Stimulated activated CD8-positive, alpha-beta memory T cell treated with anti-CD3 and anti-CD28 coated beads, Interleukin-7, amount 100 ng/mL, for 4 hours (primary cell): ENCODE results near the gene MACROD1.

Experiments
- DNase-seq, 2 donors: peaks; one replicate each; pipeline ENCODE4 v3.0.0-alpha.2; 2020; ENCODE audit warnings: low read depth in 2 of 2

MACROD1 gene

GRCh38 chr11:64165842-64166635 lies at the start of gene MACROD1:
TSS of gene MACROD1 (minus strand) at chr11:64166113. CDS start at chr11:64165994, 119 bp downstream.
- DNase-seq = peak; percentile 67 to 84

DNA sequence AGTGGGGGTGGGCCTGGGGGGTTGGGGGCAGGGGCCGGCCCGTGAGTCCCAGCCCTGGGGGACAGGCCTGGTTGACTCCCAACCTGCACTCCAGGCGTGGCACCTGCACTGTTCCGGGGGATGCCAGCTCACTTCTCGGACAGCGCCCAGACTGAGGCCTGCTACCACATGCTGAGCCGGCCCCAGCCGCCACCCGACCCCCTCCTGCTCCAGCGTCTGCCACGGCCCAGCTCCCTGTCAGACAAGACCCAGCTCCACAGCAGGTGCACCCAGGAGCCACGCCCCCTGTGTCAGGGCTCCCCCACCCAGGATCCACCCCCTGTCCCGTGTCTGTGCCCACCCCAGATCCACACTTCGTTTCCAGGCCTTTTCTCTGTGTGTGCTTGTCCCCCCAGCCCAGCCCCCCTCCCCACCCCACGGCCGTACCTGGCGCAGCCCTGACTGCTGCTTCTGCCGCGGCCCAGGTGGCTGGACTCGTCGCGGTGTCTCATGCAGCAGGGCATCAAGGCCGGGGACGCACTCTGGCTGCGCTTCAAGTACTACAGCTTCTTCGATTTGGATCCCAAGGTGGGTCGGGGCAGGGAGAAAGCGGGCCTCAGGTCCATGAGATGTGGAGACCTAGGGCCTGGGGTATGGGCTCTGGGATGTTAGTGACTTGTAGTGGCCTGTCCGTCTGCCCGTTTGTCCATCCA lies 45.4 kb upstream of the MACROD1 start:
- no peak for DNase-seq

- no peak for DNase-seq
Observed at GRCh38 chr11:64210301-64211020, 44.5 kb upstream of the MACROD1 start.

DNA sequence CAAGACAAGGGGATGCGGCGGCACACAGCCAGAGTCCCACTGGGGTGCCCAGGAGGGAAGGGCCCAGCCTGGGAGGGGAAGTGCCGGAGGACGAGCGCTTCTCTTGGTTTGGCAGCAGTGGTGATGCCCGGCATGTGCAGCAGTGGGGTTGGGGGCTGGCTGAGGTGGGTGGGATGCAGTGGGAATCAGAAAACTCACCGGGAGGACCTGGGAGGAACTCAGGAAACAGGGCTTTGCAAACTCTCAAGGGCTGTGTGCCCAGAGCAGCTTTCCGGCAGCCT lies 43.6 kb upstream of the MACROD1 start:
- no peak for DNase-seq

GRCh38 chr11:64208796-64209562 lies 43.1 kb upstream of the MACROD1 start:
- no peak for DNase-seq

- no peak for DNase-seq
Observed at GRCh38 chr11:64208086-64208795, 42.3 kb upstream of the MACROD1 start.

DNA sequence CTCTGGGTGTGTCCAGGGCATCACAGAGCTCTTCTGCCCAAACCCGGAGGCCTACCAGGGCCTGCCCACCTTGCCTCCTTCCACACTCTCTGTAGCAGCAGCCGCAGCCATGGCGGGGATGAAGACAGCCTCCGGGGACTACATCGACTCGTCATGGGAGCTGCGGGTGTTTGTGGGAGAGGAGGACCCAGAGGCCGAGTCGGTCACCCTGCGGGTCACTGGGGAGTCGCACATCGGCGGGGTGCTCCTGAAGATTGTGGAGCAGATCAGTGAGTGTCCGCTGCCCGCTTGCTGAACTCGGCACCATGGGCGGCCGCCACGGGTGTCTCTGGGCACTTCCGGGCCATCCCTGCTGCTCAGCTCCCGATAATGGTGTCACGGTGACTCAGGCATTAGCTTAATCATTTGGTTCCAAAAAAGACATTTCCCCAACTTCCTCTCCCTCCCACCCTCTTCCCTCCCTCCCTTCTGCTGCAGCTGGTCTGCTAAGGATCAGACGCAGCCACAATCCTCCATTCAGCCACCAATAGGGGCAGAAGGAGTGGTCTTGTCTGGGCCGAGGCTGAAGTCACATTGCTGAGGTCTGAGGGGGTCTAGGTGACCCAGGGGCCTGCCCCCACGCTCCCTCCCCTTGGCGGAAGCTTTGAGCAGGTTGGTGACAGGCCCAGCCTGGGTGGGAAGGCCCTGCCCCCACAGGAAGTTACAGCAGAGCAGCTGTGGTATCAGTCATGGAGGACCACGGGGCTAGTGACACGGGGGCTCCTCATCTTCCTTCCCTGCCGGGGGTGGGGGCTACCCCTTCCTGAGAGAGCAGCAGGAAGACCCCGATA lies 41.6 kb upstream of the MACROD1 start:
- DNase-seq = peak; percentile 83 to 84

- DNase-seq = peak in 1 of 2 donors; percentile 73
Observed at GRCh38 chr11:64206457-64207255, 40.7 kb upstream of the MACROD1 start, which contains the start of gene FERMT3. TSS of gene FERMT3 (plus strand) at chr11:64206721. CDS start at chr11:64207365, 644 bp downstream.

DNA sequence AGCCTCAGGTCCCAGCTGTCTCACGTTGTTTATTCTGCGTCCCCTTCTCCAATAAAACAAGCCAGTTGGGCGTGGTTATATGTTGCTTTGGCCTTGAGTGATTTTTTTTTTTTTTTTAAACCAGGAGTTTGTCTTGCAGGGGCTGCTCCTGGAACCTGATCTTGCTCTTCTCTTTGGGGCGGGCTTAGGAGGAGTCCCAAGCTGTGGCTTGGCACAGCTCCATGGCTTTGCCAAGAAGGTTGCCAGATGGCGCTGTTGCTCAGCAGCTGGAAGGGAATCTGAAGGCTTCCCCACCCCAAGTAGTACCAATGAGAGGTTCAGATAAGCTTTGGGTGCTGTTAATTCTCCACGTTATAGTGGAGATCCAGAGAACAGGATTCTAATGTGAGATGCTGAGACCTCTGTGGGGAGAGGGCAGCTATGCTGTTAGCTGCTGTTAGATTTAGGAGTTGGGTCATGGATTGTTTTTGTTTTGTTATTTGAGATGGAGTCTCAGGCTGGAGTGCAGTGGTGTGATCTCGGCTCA lies 38.6 kb upstream of the MACROD1 start:
- peak; percentile 67 to 69 for DNase-seq

DNA sequence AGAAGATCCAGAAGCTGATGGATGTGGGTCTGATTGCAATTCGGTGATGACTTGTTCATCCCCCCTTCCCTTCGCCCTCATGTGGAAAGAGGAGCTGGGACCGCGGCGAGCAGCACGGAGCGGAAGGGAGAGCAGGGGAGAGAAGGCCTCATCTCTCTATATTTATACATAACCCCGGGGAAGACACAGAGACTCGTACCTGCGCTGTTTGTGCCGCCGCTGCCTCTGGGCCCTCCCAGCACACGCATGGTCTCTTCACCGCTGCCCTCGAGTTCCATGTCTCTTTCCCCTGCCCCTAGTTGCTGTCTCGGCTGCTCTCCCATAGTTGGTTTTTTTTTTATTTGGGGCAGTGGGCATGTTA lies 38.1 kb upstream of the MACROD1 start:
- no peak for DNase-seq

DNA sequence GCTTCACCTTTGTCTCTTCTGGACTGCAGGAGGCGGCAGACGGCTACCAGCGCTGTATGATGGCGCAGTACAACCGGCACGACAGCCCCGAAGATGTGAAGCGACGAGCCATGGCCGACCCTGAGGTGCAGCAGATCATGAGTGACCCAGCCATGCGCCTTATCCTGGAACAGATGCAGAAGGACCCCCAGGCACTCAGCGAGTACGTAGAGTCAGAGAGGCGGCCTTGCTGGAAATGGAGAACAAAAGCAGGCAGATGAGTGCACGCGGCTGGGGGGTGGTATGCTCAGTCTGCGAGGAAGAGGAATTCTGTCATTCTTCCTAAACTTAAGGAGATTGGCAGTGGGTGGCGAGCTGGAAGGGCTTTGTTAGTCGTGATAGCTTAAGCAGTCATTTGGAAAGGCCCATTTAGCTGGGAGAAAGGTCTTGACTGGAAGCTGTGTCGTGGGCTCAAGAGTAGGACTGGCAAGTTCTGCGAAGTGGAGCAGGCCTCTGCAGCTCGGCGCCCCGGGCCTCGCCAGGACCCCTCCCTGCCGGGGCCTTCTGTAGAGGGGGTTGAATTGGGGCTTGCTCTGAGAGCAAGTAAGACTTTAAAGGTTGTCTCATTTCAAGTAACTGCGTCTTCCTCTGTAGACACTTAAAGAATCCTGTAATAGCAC lies 37.6 kb upstream of the MACROD1 start:
- no peak for DNase-seq

GRCh38 chr11:64202992-64203391 lies 37.1 kb upstream of the MACROD1 start:
- DNase-seq = no peak

GRCh38 chr11:64201543-64201942 lies 35.6 kb upstream of the MACROD1 start:
- DNase-seq = no peak

- DNase-seq = no peak
Observed at GRCh38 chr11:64198511-64198910, 32.6 kb upstream of the MACROD1 start.

GRCh38 chr11:64196626-64197025 lies 30.7 kb upstream of the MACROD1 start:
- no peak for DNase-seq

GRCh38 chr11:64192434-64192833 lies 26.5 kb upstream of the MACROD1 start:
- no peak for DNase-seq

DNA sequence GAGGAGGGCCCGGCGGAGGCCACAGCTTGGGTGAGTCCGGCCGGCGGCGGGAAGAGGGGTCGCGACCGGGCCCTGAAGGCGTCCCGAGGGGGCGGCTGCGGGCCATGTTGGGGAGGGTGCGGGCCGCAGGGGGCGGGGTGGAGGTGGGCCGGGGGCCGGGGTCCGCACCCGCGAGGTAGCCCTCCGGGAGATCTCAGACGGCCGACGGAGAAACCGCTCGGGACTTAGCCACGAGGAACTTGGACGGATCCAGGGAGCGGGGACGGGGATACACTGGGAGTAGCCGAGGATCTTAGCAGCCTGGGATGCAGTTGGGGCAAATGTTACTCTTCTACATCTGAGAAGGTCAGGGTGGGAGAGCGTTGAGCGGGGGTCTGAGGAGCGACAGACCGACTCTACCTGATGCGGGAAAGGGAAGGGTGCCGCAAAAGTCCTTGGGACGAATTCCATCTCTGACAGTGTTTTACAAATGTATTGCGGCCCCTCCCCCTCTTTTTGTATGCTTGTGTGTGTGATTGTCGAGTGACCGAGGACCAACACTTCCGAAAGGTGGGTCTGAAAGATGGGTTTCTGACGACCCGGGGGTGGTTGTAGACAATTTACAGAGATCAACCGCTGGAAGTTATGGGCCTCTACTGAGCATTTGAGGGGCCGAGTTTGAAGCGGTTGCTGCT lies 20.7 kb upstream of the MACROD1 start:
- DNase-seq = peak; percentile 26 to 31
